ENCODE data around the gene SUN5. TPM values are rescaled to one million over a fixed set of nuclear protein-coding genes. Genes with fewer than 3 reads are reported as not detected.

SUN5 gene
- total RNA-seq, 1 donor from 2014 or later: not detected

- Mint-ChIP-seq H3K36me3 (ENCODE audit: low read depth) (no peaks in the 10 kb centered on the region), H3K27me3 (no peaks in the 10 kb centered on the region), H3K4me3 (no peak overlapping the region), H3K9me3 (peaks cover 4% of the 10 kb centered on the region), H3K27ac (no peak overlapping the region), H3K4me1 (no peaks in the 10 kb centered on the region)
- ATAC-seq (ENCODE audit: low read depth): no peak
- POLR2A ChIA-PET: no interaction called here
- DNase-seq: no peak
- CTCF ChIA-PET: no interaction called here
- TF ChIP-seq CTCF (IDR thresholded peaks at IDR 0.05): no peak
- intact Hi-C loops (cut with micrococcal nuclease): no loop called here
These were observed 26.3 kb upstream of the SUN5 start for GRCh38 chr20:33030569-33030968.

DNA sequence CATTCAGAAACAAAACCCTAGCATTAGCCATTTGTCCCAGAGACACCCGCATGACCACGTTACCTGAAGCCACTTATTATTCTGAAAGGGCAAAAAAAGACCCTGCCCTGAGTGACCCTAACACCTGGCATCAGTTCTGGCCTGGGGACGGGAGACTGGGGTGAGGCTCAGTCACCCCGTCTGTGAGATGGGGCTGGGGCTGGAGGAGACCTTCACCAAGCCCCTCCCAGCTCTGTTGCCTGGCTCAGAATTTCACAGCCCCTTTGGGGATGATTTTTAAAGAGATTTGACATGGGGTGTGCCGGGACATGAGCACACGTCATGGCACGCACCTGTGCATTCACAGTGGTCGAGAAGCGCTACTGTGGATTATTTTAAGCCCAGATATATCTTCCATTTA lies 25.8 kb upstream of the SUN5 start:
- no peaks in the 10 kb centered on the region for H3K27me3 Mint-ChIP-seq
- ChIA-PET POLR2A (no interaction called here), CTCF (no interaction called here)
- ATAC-seq (ENCODE audit: low read depth) (no peak), DNase-seq (no peak)
- no peak for TF ChIP-seq CTCF (IDR thresholded peaks at IDR 0.05)
- intact Hi-C loops (cut with micrococcal nuclease): no loop called here
- H3K27ac Mint-ChIP-seq: no peak overlapping the region
- H3K4me1 Mint-ChIP-seq: no peaks in the 10 kb centered on the region
- no peak overlapping the region for H3K4me3 Mint-ChIP-seq
- no peaks in the 10 kb centered on the region for H3K36me3 Mint-ChIP-seq (ENCODE audit: low read depth)
- H3K9me3 Mint-ChIP-seq: peaks cover 4% of the 10 kb centered on the region

DNA sequence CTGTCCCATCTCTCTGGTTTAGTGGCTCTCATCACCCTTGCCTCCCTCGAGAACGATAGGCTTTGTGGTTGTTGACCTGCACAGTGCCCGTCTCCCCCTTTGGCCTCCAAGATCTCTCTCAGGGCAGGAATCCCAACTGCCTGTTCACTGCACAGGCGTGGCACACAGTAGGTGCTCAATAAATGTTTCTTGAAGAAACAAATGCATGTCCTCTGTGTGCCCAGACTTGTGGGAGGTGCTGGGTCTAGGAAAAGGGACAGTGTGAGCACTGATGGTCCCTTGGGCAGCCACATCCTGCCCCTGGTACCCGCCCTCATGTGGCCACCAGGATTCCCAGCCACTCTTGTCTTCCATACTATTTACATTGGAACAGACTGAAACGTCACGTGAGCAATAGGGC lies 24.6 kb upstream of the SUN5 start:
- no peak for TF ChIP-seq CTCF (IDR thresholded peaks at IDR 0.05)
- Mint-ChIP-seq H3K27me3 (no peaks in the 10 kb centered on the region), H3K4me1 (no peaks in the 10 kb centered on the region), H3K36me3 (ENCODE audit: low read depth) (no peaks in the 10 kb centered on the region), H3K27ac (no peak overlapping the region), H3K4me3 (no peak overlapping the region), H3K9me3 (peaks cover 4% of the 10 kb centered on the region)
- CTCF ChIA-PET: no interaction called here
- POLR2A ChIA-PET: no interaction called here
- DNase-seq (no peak), ATAC-seq (ENCODE audit: low read depth) (no peak)
- intact Hi-C loops (cut with micrococcal nuclease): no loop called here

DNA sequence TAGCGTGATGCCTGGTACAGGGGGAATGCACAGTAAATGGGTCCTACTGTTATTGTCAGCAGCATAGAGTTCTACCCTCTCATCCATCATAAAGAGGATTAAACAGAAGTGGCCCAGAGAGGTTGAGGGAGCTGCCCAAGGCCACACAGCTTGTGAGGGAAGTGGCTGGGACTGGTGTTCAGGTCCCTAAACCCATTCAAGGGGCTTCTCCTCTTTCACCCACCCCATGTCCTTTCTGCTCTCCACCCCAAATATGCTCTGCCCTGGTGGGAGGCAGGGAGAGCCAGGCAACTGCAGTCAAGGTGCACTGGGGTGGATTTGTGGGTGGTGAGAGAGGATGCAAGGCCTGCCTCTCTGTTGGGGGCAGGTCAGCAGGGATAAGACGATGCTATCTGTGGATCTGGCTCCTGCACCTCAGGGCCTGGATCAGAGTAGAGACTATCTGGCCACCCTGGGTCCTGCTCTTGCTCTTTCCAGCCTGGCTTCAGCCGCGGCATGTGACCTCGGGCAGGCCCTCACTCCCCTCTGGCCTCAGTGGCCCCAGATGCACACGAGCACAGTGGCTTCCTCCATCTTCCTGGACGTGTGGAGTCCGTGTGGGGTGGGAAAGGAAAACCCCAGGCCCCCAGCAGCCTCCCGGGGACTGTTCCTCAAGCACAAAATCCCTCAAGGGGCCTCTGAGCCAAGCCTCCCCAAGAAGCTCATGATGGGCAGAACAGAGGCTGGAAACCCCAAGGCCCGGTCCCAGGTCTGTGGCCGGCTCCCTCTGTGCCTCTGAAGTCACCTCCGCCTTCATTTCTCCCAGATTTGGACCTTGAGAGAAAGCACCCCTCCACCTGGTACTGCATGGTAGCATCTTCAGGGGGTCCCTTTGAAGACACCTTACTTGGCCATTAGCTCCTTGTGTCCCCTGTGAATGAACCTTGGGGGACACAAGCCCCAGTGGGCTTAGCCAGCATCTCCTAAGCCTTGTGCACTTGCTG lies 23.8 kb upstream of the SUN5 start:
- Mint-ChIP-seq H3K4me1 (no peaks in the 10 kb centered on the region), H3K27me3 (no peaks in the 10 kb centered on the region), H3K27ac (no peak overlapping the region), H3K4me3 (no peak overlapping the region), H3K9me3 (peaks cover under 1% of the 10 kb centered on the region), H3K36me3 (ENCODE audit: low read depth) (no peaks in the 10 kb centered on the region)
- ATAC-seq (ENCODE audit: low read depth) (no peak), DNase-seq (no peak)
- POLR2A ChIA-PET: no interaction called here
- intact Hi-C loops (cut with micrococcal nuclease): no loop called here
- CTCF ChIA-PET: interaction anchor here (1.4 kb wide), 1 partner anchor 124 kb away, joined by 3 read pairs; no protein-coding TSS in a partner anchor
- no peak for TF ChIP-seq CTCF (IDR thresholded peaks at IDR 0.05)

DNA sequence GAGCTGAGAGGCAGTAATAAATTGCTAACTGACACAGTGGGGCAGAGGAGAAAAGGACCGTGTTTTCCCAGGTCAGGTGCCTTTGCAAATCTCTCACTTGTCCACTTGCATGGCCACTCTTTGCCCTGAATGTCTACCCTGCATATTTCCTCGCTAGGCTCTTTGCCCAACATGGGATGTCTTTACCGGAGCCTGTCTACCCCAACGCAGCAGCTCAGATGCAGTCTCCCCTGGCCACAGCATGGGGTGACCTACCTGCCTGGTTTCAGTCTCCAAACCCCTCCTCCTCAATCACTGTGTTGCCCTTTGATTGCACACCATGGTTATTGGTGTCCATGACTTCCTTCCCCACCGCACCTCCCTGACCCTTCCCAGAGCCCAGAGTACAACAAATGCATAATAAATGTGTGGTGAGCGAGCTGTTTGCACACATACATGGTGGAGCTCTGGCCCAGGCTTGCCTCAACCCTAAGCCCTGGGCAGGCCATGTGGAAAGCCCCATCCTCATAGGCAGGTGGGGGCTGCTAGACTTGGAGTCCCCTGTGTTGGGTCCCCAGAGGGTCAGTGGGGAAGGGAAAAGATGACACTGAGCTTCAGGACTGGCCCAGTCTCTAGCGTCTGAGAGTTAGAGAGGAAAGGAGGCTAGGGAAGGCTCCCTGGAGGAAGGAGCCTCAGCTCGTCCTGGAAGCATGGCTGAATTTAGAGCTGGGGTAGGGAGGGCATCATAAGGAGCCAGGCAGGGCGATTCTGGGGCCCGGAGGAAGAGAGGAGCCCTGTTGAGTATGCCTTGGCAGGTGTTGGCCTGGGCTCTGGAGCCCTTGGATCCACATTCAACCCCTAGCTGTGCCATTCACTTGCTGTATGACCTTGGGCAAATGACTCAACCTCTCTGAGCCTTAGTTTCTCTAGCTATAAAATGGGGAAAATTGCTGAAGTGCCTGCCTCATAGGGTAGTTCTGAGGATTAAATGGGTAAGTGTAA lies 22.8 kb upstream of the SUN5 start:
- Mint-ChIP-seq H3K4me3 (no peak overlapping the region), H3K27me3 (no peaks in the 10 kb centered on the region), H3K9me3 (no peaks in the 10 kb centered on the region), H3K4me1 (no peaks in the 10 kb centered on the region), H3K27ac (no peak overlapping the region), H3K36me3 (ENCODE audit: low read depth) (no peaks in the 10 kb centered on the region)
- no peak for TF ChIP-seq CTCF (IDR thresholded peaks at IDR 0.05)
- ATAC-seq (ENCODE audit: low read depth) (no peak), DNase-seq (no peak)
- POLR2A ChIA-PET: no interaction called here
- intact Hi-C loops (cut with micrococcal nuclease): no loop called here
- CTCF ChIA-PET: interaction anchor here (1.4 kb wide), 1 partner anchor 123 kb away, joined by 3 read pairs; no protein-coding TSS in a partner anchor
